HEK293 (cell line): ENCODE measurements around the gene KRT6A.

Source experiments
- CTCF ChIA-PET: fragments of 350-600 bp; formaldehyde crosslinking; extraction: SDS; loops from one replicate; lab custom pipeline; 2021; ENCODE audit warnings: antibody characterized with exemption; lab: Yijun Ruan, JAX
- POLR2A ChIA-PET: fragments of 300-600 bp; formaldehyde crosslinking; extraction: SDS; loops from one replicate; lab custom pipeline; 2020; ENCODE audit warnings: antibody characterized with exemption, inconsistent platforms; lab: Yijun Ruan, JAX
- H3K27ac ChIP-seq: fragments of 200-500 bp; sonication (Bioruptor generic); 2 replicates; pipeline ENCODE4 v1.5.1; 2014; ENCODE audit warnings: low read depth, low read length, control low read depth, inconsistent platforms; ENCODE audit errors: extremely low read depth
- H3K36me3 ChIP-seq, 2 experiments: fragments of 200-500 bp in 1 of 2; sonication (Bioruptor generic) in 1 of 2; 1 replicate in 1 of 2; 2 replicates in 1 of 2; pipeline ENCODE4 v1.5.1; 2014 to 2017; ENCODE audit warnings: inconsistent platforms in 2 of 2, low read length in 2 of 2; ENCODE audit not compliant: control insufficient read depth in 2 of 2, insufficient read depth in 1 of 2
- H3K4me1 ChIP-seq: fragments of 200-500 bp; sonication (Bioruptor generic); 2 replicates; pipeline ENCODE4 v1.5.1; 2014; ENCODE audit warnings: mild to moderate bottlenecking, low read length, inconsistent platforms; ENCODE audit not compliant: control insufficient read depth, insufficient read depth
- H3K4me3 ChIP-seq: 2 replicates; pipeline ENCODE4 v1.5.1; 2011; ENCODE audit warnings: low read depth, mild to moderate bottlenecking, control low read depth, low read length, moderate library complexity
- H3K9me3 ChIP-seq: fragments of 200-500 bp; sonication (Bioruptor generic); 2 replicates; pipeline ENCODE4 v1.5.1; 2014; ENCODE audit warnings: low read depth, low read length, inconsistent platforms; ENCODE audit not compliant: control insufficient read depth, insufficient read depth
- KLF1 ChIP-seq: fragments of 450-650 bp; formaldehyde crosslinking; IDR thresholded peaks from 2 replicates; pipeline ENCODE4 v1.5.1; 2016; ENCODE audit warnings: missing biosample characterization, missing genetic modification characterization
- KLF9 ChIP-seq: fragments of 450-650 bp; formaldehyde crosslinking; IDR thresholded peaks from 2 replicates; pipeline ENCODE4 v1.5.1; 2016; ENCODE audit warnings: missing biosample characterization, missing genetic modification characterization, low read depth
- SALL2 ChIP-seq: fragments of 450-650 bp; formaldehyde crosslinking; IDR thresholded peaks from 2 replicates; pipeline ENCODE4 v1.5.0; 2017; ENCODE audit warnings: missing biosample characterization, mild to moderate bottlenecking, missing genetic modification characterization, borderline replicate concordance
- SCRT1 ChIP-seq: fragments of 450-650 bp; formaldehyde crosslinking; IDR thresholded peaks from 2 replicates; pipeline ENCODE4 v1.5.1; 2016; ENCODE audit warnings: missing biosample characterization, missing genetic modification characterization, borderline replicate concordance
- YY1 ChIP-seq: fragments of 450-650 bp; formaldehyde crosslinking; IDR thresholded peaks from 2 replicates; pipeline ENCODE4 v1.5.1; 2018; ENCODE audit warnings: missing biosample characterization, missing genetic modification characterization
- ZFHX2 ChIP-seq: fragments of 450-650 bp; formaldehyde crosslinking; conservative IDR thresholded peaks from 2 replicates; pipeline ENCODE4 v1.5.1; 2016; ENCODE audit warnings: missing biosample characterization, missing genetic modification characterization
- ZFP69B ChIP-seq: fragments of 450-650 bp; formaldehyde crosslinking; IDR thresholded peaks from 2 replicates; pipeline ENCODE4 v1.5.1; 2016; ENCODE audit warnings: missing biosample characterization, missing genetic modification characterization
- ZIC2 ChIP-seq: fragments of 450-650 bp; formaldehyde crosslinking; IDR thresholded peaks from 2 replicates; pipeline ENCODE4 v1.5.1; 2016; ENCODE audit warnings: missing biosample characterization, missing genetic modification characterization
- ZNF133 ChIP-seq: fragments of 450-650 bp; formaldehyde crosslinking; IDR thresholded peaks from 2 replicates; pipeline ENCODE4 v1.5.1; 2016; ENCODE audit warnings: missing biosample characterization, missing genetic modification characterization
- ZNF221 ChIP-seq: fragments of 450-650 bp; formaldehyde crosslinking; IDR thresholded peaks from 2 replicates; pipeline ENCODE4 v1.5.1; 2017; ENCODE audit warnings: missing biosample characterization, missing genetic modification characterization, borderline replicate concordance
- ZNF24 ChIP-seq: fragments of 450-650 bp; formaldehyde crosslinking; IDR thresholded peaks from 2 replicates; pipeline ENCODE4 v1.5.1; 2016; ENCODE audit warnings: missing biosample characterization, missing genetic modification characterization
- ZNF248 ChIP-seq: fragments of 450-650 bp; formaldehyde crosslinking; IDR thresholded peaks from 2 replicates; pipeline ENCODE4 v1.5.1; 2017; ENCODE audit warnings: missing biosample characterization, missing genetic modification characterization
- ZNF514 ChIP-seq: fragments of 450-650 bp; formaldehyde crosslinking; IDR thresholded peaks from 2 replicates; pipeline ENCODE4 v1.5.1; 2016; ENCODE audit warnings: missing biosample characterization, missing genetic modification characterization
- ZNF558 ChIP-seq: fragments of 450-650 bp; formaldehyde crosslinking; IDR thresholded peaks from 2 replicates; pipeline ENCODE4 v1.5.1; 2016; ENCODE audit warnings: missing biosample characterization, missing genetic modification characterization
- ZNF626 ChIP-seq: fragments of 450-650 bp; sonication (Bioruptor Pico); formaldehyde crosslinking; IDR thresholded peaks from 2 replicates; pipeline ENCODE4 v1.5.1; 2018; ENCODE audit warnings: missing biosample characterization, missing genetic modification characterization, inconsistent platforms
- ZNF677 ChIP-seq: fragments of 450-650 bp; IDR thresholded peaks from 2 replicates; pipeline ENCODE4 v1.5.0; 2018; ENCODE audit warnings: missing biosample characterization, mild to moderate bottlenecking, missing genetic modification characterization, moderate library complexity
- ZNF76 ChIP-seq: fragments of 450-650 bp; formaldehyde crosslinking; IDR thresholded peaks from 2 replicates; pipeline ENCODE4; 2016; ENCODE audit warnings: low read depth, missing biosample characterization, missing genetic modification characterization, borderline replicate concordance
- TF ChIP-seq, protein P1 (sequence below): fragments of 450-650 bp; formaldehyde crosslinking; IDR thresholded peaks from 2 replicates; pipeline ENCODE4 v1.5.1; 2016; ENCODE audit warnings: missing biosample characterization, missing genetic modification characterization
- TF ChIP-seq, protein P2 (sequence below): fragments of 450-650 bp; formaldehyde crosslinking; IDR thresholded peaks from 2 replicates; pipeline ENCODE4 v1.5.1; 2016; ENCODE audit warnings: missing biosample characterization, missing genetic modification characterization, low read depth
- TF ChIP-seq, protein P3 (sequence below): fragments of 450-650 bp; formaldehyde crosslinking; IDR thresholded peaks from 2 replicates; pipeline ENCODE4 v1.5.1; 2016; ENCODE audit warnings: missing biosample characterization, missing genetic modification characterization
- TF ChIP-seq, protein P4 (sequence below): fragments of 450-650 bp; formaldehyde crosslinking; IDR thresholded peaks from 2 replicates; pipeline ENCODE4 v1.5.1; 2017; ENCODE audit warnings: missing biosample characterization, missing genetic modification characterization
- TF ChIP-seq, protein P5 (sequence below): fragments of 450-650 bp; formaldehyde crosslinking; IDR thresholded peaks from 2 replicates; pipeline ENCODE4 v1.5.1; 2016; ENCODE audit warnings: missing biosample characterization, missing genetic modification characterization
- TF ChIP-seq, protein P6 (sequence below): fragments of 450-650 bp; formaldehyde crosslinking; IDR thresholded peaks from 2 replicates; pipeline ENCODE4 v1.5.1; 2016; ENCODE audit warnings: missing biosample characterization, missing genetic modification characterization

KRT6A gene

DNA sequence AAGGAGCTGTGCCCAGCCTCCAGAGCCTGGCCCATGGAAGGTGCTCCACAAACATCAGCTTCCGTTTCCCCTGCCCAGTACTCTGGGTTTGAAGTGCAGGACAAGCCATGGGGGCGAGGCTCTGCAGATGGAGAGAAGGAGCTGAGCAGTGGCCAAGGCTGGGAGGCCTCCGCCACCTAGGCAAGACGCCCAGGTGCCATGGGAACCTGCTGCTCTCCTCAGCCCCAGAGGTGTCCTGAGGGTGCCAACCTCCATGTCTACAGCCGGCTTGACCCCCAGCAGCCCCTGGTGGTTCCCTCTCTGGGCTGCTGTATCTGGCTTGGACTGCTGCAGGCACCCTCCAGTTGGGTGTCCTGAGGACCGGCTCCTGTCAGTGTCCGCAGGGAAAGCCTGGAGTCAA, 47.5 kb upstream of the KRT6A start:
- Histone ChIP-seq H3K4me3 (no peak overlapping the region), H3K9me3 (no peaks in the 10 kb centered on the region), H3K36me3 (no peaks in the 10 kb centered on the region), H3K4me1 (peaks cover 19% of the 10 kb centered on the region), H3K27ac (no peak overlapping the region)
- 0 out of 2 replicates have a peak, but pooled peaks have one; percentile 14 for TF ChIP-seq ZIC2 (tag by site-specific recombination)
- no peak for TF ChIP-seq SCRT1 (tag by site-specific recombination)
- ChIA-PET POLR2A (no interaction called here), CTCF (interaction anchor here (0.6 kb wide), 1 partner anchor 118 kb away, joined by 3 read pairs; no protein-coding TSS in a partner anchor)

DNA sequence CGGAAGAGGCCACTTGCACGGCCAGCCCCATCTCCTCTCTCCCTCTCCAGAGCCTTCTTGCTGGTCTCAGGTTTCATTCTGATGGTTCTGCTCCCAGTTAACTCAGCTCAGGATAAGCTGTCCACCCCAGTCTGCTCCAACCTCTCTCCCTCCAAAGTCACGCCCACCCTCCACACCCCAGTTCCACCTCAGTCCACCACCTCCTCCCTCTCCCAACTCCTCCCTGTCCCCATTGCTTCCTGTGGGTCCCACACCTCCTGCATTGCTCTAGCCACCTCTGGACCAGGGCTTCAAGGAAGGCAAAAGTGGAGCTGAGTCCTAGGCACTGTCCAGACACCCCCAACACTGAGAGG, 46.7 kb upstream of the KRT6A start:
- ChIA-PET CTCF (interaction anchor here (1.4 to 1.5 kb wide), 3 partner anchors 19 to 341 kb away, joined by 3 to 7 read pairs (median 6); no protein-coding TSS in a partner anchor), POLR2A (no interaction called here)
- H3K27ac ChIP-seq: peak overlapping the region; percentile 60; the same call in 1 of the 2 replicates
- no peaks in the 10 kb centered on the region for H3K36me3 ChIP-seq
- no peaks in the 10 kb centered on the region for H3K9me3 ChIP-seq
- no peak overlapping the region for H3K4me3 ChIP-seq
- peaks cover 19% of the 10 kb centered on the region for H3K4me1 ChIP-seq
- TF ChIP-seq KLF9 (tag by site-specific recombination): peak; percentile 60; the same call in 1 of the 2 replicates
- TF ChIP-seq KLF1 (tag by site-specific recombination): peak; percentile 86
- TF ChIP-seq, protein P1, sequence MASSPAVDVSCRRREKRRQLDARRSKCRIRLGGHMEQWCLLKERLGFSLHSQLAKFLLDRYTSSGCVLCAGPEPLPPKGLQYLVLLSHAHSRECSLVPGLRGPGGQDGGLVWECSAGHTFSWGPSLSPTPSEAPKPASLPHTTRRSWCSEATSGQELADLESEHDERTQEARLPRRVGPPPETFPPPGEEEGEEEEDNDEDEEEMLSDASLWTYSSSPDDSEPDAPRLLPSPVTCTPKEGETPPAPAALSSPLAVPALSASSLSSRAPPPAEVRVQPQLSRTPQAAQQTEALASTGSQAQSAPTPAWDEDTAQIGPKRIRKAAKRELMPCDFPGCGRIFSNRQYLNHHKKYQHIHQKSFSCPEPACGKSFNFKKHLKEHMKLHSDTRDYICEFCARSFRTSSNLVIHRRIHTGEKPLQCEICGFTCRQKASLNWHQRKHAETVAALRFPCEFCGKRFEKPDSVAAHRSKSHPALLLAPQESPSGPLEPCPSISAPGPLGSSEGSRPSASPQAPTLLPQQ (tag by site-specific recombination): peak; percentile 97
- TF ChIP-seq ZNF626: no peak
- no peak for TF ChIP-seq ZNF133 (tag by site-specific recombination)
- no peak for TF ChIP-seq ZNF76 (tag by site-specific recombination)
- no peak for TF ChIP-seq ZNF514 (tag by site-specific recombination)
- TF ChIP-seq ZNF558 (tag by site-specific recombination): no peak
- no peak for TF ChIP-seq ZNF248 (tag by site-specific recombination)
- TF ChIP-seq ZNF677 (tag by site-specific recombination): no peak
- TF ChIP-seq, protein P2, sequence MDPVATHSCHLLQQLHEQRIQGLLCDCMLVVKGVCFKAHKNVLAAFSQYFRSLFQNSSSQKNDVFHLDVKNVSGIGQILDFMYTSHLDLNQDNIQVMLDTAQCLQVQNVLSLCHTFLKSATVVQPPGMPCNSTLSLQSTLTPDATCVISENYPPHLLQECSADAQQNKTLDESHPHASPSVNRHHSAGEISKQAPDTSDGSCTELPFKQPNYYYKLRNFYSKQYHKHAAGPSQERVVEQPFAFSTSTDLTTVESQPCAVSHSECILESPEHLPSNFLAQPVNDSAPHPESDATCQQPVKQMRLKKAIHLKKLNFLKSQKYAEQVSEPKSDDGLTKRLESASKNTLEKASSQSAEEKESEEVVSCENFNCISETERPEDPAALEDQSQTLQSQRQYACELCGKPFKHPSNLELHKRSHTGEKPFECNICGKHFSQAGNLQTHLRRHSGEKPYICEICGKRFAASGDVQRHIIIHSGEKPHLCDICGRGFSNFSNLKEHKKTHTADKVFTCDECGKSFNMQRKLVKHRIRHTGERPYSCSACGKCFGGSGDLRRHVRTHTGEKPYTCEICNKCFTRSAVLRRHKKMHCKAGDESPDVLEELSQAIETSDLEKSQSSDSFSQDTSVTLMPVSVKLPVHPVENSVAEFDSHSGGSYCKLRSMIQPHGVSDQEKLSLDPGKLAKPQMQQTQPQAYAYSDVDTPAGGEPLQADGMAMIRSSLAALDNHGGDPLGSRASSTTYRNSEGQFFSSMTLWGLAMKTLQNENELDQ (tag by site-specific recombination): no peak
- TF ChIP-seq, protein P3, sequence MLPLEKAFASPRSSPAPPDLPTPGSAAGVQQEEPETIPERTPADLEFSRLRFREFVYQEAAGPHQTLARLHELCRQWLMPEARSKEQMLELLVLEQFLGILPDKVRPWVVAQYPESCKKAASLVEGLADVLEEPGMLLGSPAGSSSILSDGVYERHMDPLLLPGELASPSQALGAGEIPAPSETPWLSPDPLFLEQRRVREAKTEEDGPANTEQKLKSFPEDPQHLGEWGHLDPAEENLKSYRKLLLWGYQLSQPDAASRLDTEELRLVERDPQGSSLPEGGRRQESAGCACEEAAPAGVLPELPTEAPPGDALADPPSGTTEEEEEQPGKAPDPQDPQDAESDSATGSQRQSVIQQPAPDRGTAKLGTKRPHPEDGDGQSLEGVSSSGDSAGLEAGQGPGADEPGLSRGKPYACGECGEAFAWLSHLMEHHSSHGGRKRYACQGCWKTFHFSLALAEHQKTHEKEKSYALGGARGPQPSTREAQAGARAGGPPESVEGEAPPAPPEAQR (tag by site-specific recombination): no peak
- TF ChIP-seq ZNF24 (tag by site-specific recombination): no peak
- TF ChIP-seq, protein P4, sequence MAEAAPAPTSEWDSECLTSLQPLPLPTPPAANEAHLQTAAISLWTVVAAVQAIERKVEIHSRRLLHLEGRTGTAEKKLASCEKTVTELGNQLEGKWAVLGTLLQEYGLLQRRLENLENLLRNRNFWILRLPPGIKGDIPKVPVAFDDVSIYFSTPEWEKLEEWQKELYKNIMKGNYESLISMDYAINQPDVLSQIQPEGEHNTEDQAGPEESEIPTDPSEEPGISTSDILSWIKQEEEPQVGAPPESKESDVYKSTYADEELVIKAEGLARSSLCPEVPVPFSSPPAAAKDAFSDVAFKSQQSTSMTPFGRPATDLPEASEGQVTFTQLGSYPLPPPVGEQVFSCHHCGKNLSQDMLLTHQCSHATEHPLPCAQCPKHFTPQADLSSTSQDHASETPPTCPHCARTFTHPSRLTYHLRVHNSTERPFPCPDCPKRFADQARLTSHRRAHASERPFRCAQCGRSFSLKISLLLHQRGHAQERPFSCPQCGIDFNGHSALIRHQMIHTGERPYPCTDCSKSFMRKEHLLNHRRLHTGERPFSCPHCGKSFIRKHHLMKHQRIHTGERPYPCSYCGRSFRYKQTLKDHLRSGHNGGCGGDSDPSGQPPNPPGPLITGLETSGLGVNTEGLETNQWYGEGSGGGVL (tag by site-specific recombination): peak; percentile 69
- no peak for TF ChIP-seq YY1
- TF ChIP-seq, protein P5, sequence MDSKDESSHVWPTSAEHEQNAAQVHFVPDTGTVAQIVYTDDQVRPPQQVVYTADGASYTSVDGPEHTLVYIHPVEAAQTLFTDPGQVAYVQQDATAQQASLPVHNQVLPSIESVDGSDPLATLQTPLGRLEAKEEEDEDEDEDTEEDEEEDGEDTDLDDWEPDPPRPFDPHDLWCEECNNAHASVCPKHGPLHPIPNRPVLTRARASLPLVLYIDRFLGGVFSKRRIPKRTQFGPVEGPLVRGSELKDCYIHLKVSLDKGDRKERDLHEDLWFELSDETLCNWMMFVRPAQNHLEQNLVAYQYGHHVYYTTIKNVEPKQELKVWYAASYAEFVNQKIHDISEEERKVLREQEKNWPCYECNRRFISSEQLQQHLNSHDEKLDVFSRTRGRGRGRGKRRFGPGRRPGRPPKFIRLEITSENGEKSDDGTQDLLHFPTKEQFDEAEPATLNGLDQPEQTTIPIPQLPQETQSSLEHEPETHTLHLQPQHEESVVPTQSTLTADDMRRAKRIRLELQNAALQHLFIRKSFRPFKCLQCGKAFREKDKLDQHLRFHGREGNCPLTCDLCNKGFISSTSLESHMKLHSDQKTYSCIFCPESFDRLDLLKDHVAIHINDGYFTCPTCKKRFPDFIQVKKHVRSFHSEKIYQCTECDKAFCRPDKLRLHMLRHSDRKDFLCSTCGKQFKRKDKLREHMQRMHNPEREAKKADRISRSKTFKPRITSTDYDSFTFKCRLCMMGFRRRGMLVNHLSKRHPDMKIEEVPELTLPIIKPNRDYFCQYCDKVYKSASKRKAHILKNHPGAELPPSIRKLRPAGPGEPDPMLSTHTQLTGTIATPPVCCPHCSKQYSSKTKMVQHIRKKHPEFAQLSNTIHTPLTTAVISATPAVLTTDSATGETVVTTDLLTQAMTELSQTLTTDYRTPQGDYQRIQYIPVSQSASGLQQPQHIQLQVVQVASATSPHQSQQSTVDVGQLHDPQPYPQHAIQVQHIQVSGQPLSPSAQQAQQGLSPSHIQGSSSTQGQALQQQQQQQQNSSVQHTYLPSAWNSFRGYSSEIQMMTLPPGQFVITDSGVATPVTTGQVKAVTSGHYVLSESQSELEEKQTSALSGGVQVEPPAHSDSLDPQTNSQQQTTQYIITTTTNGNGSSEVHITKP (tag by site-specific recombination): peak; percentile 62
- peak; percentile 90; the same call in 1 of the 2 replicates for TF ChIP-seq ZFP69B
- no peak for TF ChIP-seq SALL2 (tag by site-specific recombination)
- TF ChIP-seq, protein P6, sequence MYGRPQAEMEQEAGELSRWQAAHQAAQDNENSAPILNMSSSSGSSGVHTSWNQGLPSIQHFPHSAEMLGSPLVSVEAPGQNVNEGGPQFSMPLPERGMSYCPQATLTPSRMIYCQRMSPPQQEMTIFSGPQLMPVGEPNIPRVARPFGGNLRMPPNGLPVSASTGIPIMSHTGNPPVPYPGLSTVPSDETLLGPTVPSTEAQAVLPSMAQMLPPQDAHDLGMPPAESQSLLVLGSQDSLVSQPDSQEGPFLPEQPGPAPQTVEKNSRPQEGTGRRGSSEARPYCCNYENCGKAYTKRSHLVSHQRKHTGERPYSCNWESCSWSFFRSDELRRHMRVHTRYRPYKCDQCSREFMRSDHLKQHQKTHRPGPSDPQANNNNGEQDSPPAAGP (tag by site-specific recombination): peak; percentile 52
- no peak for TF ChIP-seq ZNF221 (tag by site-specific recombination)
- TF ChIP-seq ZFHX2: peak; percentile 76
